ENCODE data around the gene CDK6. TPM values are rescaled to one million over a fixed set of nuclear protein-coding genes. Genes with fewer than 3 reads are reported as not detected.

The CDK6 gene
- total and polyA plus RNA-seq, 2 of the 8 experiments (the other 6 are each of a cell fraction or from before 2014, with no cell fraction given): 5.9 to 18.9 TPM

DNA sequence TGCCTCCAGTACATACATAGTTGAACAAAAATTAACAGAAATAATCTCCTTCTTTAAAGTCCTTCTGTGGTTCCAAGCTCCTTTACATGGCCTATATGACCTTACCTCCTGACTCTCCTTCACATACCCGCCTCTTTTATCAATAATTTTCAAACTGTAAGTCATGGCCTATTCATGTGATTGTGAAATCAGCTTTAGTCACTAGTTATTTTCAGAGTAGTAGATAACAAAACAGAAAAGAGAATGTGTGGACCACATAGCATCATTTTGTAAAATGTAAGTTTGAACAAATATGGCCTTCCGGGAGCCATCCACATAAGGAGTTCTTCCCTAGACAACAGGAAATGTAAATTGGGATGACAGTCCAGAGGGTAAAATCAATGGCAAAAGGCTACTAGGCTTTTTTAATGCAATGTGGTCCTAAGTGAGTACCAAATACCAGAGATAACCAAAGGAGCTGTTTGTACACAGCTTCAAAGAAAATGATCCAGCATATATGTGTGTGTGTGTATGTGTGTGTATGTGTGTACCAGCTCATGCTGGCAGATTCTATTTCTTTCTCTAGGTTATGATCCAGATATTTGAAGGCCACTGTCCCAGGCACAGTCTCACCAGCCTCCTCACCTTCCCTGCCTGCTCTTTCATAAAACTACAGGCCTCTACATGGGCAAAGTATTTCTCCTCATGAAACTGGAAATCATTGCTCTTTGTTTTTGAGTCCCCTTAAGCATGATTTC, 233.9 kb downstream of the CDK6 start (continued):
- TF ChIP-seq JUND (IDR thresholded peaks at IDR 0.05; ENCODE audit: low read length) (no peak), TAF1 (IDR thresholded peaks at IDR 0.05; ENCODE audit: low read depth, low read length) (no peak), POLR2A (IDR thresholded peaks at IDR 0.05; ENCODE audit: control extremely low read depth in 1 of 2, low read depth in 2 of 2, low read length in 2 of 2) (no peak), CEBPB (IDR thresholded peaks at IDR 0.05; ENCODE audit: low read depth, low read length) (no peak), MAFK (IDR thresholded peaks at IDR 0.05; ENCODE audit: low read depth, low read length) (no peak), YY1 (IDR thresholded peaks at IDR 0.05; ENCODE audit: low read depth, low read length) (no peak), EP300 (IDR thresholded peaks at IDR 0.05; ENCODE audit: borderline replicate concordance in 1 of 2, low read depth in 2 of 2, low read length in 2 of 2) (no peak), HDAC2 (IDR thresholded peaks at IDR 0.05; ENCODE audit: borderline replicate concordance in 1 of 2, low read depth in 2 of 2, low read length in 2 of 2) (no peak)

Measured in H1 (cell line).